Retinal pigment epithelial cell (primary cell): ENCODE measurements around the gene UBAC2.

Experiments used
- DNase-seq: peaks from one replicate; pipeline ENCODE4 v3.0.0-alpha.2; 2010; ENCODE audit warnings: low read depth
- H3K4me3 ChIP-seq: 2 replicates; pipeline ENCODE4 v1.5.1; 2011; ENCODE audit warnings: mild to moderate bottlenecking, low read length, control low read depth, moderate library complexity
- CTCF ChIP-seq: conservative IDR thresholded peaks from 2 replicates; pipeline ENCODE4 v1.5.1; 2011; ENCODE audit warnings: low read depth, low read length, control low read depth, inconsistent platforms

UBAC2 gene

DNA sequence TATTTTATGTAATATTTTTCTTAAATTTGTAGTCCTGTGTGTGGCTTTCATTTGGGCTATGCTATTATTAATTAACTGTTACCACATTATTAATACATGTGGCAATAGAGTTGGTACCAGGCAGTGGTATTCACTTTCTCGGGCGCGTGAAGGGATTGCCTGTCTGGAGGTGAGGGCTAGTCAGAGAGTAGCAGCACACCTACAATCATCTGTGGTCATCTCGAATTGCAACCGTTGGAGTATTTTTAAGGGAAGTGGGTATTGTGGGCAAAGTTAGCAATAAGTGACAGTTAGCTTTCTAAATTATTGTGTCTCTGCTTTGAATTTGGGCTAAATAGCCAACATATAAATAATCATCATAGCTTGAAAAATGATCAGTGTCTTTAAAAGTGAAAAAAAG, 77.5 kb downstream of the UBAC2 start:
- no peak for TF ChIP-seq CTCF
- DNase-seq = no peak
- H3K4me3 ChIP-seq = no peak overlapping the region

GRCh38 chr13:99278843-99279242, 78.2 kb downstream of the UBAC2 start:
- no peak for DNase-seq
- no peak for TF ChIP-seq CTCF
- no peak overlapping the region for H3K4me3 ChIP-seq

GRCh38 chr13:99279637-99280036, 79.0 kb downstream of the UBAC2 start:
- TF ChIP-seq CTCF = no peak
- DNase-seq = no peak
- H3K4me3 ChIP-seq = no peak overlapping the region

- H3K4me3 ChIP-seq = no peak overlapping the region
- DNase-seq = no peak
- TF ChIP-seq CTCF = no peak
Observed at GRCh38 chr13:99280166-99280565, 79.5 kb downstream of the UBAC2 start.

GRCh38 chr13:99281811-99282263, 81.2 kb downstream of the UBAC2 start:
- no peak for DNase-seq
- no peak overlapping the region for H3K4me3 ChIP-seq
- no peak for TF ChIP-seq CTCF

- no peak for TF ChIP-seq CTCF
- DNase-seq = no peak
Observed at GRCh38 chr13:99282264-99283231, 81.9 kb downstream of the UBAC2 start.

DNA sequence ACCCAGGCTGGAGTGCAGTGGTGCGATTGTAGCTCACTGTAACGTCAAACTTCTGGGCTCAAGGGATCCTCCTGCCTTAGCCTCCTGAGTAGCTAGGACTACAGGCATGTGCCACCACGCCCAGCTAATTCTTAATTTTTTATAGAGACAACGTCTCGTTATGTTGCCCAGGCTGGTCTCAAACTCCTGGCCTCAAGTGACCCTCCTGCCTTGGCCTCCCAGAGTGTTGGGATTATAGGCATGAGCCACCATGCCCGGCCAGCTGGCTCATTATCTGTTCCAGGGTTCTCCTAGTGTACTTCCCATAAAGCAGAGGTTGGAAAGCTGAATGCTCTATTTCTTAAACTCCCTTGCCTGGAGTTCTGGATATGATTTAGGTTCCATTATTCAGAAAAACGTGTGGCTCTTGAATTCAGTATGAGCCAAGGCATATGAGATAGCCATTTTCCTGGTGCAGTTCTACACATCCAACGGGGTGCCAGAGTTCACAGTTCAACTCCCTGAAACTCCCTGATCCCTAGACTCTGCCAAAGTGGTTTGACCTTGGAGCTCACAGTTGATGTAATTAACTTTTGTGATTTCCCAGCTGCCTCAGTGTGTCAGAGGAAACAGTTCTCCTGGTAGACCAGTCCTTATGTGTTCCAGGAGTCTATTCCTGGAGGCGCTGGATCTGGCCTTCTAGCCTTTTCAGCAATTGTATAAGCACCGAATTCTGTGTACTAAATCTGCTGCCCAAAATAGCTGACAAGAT, 85.0 kb downstream of the UBAC2 start:
- no peak for TF ChIP-seq CTCF
- no peak for DNase-seq
- H3K4me3 ChIP-seq = no peak overlapping the region

More at GRCh38 chr13:99282264-99283231, 81.9 kb downstream of the UBAC2 start:
- no peak overlapping the region for H3K4me3 ChIP-seq
